PFSK-1 (cell line): ENCODE results near the gene CASP9.

Experiments
- FOXP2 ChIP-seq: optimal IDR thresholded peaks from 2 replicates; pipeline ENCODE3; 2011; ENCODE audit warnings: borderline replicate concordance, control low read depth, inconsistent platforms; ENCODE audit not compliant: insufficient read depth; ENCODE audit errors: extremely low read length, extremely low read depth
- POLR2AphosphoS5 ChIP-seq: IDR thresholded peaks from 2 replicates; pipeline ENCODE4 v1.6.1; 2012; ENCODE audit warnings: low read depth, mild to moderate bottlenecking, control low read depth, low read length, moderate library complexity
- SIN3A ChIP-seq: IDR thresholded peaks from 2 replicates; pipeline ENCODE4 v1.6.1; 2012; ENCODE audit warnings: mild to moderate bottlenecking, low read length, moderate library complexity, borderline replicate concordance; ENCODE audit not compliant: insufficient read depth
- TAF1 ChIP-seq: IDR thresholded peaks from 2 replicates; pipeline ENCODE4 v1.6.1; 2012; ENCODE audit warnings: low read length, control low read depth, borderline replicate concordance; ENCODE audit not compliant: insufficient read depth
- TF ChIP-seq, protein P1 (sequence below), 2 experiments: IDR thresholded peaks; 2 replicates each; pipeline versions ENCODE4 v1.6.1 to v1.8.0; 2011 to 2012; ENCODE audit warnings: low read depth in 2 of 2, low read length in 2 of 2, control low read depth in 1 of 2, inconsistent platforms in 1 of 2, mild to moderate bottlenecking in 1 of 2, moderate library complexity in 1 of 2; ENCODE audit not compliant: insufficient read depth in 1 of 2

Gene CASP9

DNA sequence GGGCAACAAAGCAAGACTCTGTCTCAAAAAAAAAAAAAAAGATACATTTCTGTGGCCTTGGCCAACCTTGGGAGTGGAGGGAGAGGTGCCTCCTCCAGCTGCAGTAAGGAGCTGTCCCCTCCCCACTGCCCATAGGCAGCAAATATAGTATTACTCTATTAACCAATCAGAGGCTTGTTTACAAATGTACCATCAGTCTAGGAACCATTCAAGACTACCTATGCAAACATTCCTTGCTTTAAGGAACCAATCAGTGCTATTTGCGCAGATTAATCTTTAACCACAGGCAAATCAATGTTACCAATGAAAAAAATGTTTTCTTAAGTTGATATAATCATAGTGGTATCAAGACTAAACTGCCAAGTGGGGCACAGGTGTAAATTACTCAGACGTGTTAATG is 66.4 kb downstream of the CASP9 start:
- TF ChIP-seq FOXP2 (no peak), TAF1 (no peak), POLR2AphosphoS5 (no peak), SIN3A (no peak)
- TF ChIP-seq, protein P1, sequence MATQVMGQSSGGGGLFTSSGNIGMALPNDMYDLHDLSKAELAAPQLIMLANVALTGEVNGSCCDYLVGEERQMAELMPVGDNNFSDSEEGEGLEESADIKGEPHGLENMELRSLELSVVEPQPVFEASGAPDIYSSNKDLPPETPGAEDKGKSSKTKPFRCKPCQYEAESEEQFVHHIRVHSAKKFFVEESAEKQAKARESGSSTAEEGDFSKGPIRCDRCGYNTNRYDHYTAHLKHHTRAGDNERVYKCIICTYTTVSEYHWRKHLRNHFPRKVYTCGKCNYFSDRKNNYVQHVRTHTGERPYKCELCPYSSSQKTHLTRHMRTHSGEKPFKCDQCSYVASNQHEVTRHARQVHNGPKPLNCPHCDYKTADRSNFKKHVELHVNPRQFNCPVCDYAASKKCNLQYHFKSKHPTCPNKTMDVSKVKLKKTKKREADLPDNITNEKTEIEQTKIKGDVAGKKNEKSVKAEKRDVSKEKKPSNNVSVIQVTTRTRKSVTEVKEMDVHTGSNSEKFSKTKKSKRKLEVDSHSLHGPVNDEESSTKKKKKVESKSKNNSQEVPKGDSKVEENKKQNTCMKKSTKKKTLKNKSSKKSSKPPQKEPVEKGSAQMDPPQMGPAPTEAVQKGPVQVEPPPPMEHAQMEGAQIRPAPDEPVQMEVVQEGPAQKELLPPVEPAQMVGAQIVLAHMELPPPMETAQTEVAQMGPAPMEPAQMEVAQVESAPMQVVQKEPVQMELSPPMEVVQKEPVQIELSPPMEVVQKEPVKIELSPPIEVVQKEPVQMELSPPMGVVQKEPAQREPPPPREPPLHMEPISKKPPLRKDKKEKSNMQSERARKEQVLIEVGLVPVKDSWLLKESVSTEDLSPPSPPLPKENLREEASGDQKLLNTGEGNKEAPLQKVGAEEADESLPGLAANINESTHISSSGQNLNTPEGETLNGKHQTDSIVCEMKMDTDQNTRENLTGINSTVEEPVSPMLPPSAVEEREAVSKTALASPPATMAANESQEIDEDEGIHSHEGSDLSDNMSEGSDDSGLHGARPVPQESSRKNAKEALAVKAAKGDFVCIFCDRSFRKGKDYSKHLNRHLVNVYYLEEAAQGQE (IDR thresholded peaks at IDR 0.05; ENCODE audit: insufficient read depth in 1 of 2, low read depth in 2 of 2, low read length in 2 of 2), result no peak

DNA sequence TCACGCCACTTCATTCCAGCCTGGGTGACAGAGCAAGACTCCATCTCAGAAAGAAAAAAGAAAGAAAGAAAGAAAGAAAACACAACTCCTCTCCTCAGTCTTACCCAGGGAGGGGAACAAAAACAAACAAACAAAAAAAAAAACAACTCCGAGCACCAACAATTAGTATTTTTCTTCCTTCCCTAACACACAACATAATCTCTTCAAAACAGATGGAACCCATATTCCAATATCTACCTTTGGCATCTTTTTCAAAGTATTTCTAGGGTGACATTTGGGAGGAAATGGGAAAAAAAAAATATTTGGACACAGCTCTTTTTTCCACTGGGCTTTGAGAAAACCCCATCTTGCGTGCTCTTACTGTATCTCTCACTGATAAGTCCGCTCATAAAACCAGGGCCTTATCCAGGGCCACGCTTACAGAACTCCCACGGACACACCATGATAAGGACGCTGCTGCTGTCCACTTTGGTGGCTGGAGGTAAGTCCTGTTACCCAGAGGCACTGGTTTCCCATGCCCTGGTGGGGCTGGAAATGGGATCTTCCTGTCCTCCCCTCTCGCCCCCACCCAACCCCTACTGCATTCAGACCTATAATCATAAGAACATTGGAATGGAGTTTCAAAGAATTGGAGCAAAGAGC is 67.6 kb downstream of the CASP9 start, which contains the start of gene CELA2A:
Gene CELA2A (plus strand): TSS at position 420 of the 642 bp plus-strand sequence. CDS start 22 bp downstream, at position 442.
- TF ChIP-seq, protein P1 (IDR thresholded peaks at IDR 0.05; ENCODE audit: insufficient read depth in 1 of 2, low read depth in 2 of 2, low read length in 2 of 2), result no peak
- no peak for TF ChIP-seq SIN3A
- no peak for TF ChIP-seq POLR2AphosphoS5
- no peak for TF ChIP-seq TAF1
- TF ChIP-seq FOXP2, result no peak

DNA sequence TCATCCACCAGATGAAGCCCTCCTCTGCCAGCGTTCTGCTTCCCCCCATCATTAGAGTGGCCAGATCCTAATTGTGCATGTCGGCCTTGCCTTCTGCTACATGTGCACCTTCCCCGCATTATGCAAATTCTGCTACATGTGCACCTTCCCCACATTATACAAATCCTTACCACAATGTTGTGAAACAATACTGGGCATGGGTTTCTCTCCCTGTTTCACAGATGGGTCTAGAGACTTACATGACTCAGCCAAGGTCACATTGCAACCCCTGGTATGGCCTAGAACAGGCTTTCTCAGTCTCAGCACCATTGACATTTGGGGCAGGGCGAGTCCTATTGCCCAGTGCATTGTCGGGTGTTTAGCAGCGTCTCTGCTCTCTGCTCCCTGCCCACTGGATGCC is 68.5 kb downstream of the CASP9 start:
- TF ChIP-seq, protein P1 (IDR thresholded peaks at IDR 0.05; ENCODE audit: insufficient read depth in 1 of 2, low read depth in 2 of 2, low read length in 2 of 2), result no peak
- TF ChIP-seq FOXP2, result no peak
- TF ChIP-seq SIN3A, result no peak
- TF ChIP-seq POLR2AphosphoS5, result no peak
- no peak for TF ChIP-seq TAF1

DNA sequence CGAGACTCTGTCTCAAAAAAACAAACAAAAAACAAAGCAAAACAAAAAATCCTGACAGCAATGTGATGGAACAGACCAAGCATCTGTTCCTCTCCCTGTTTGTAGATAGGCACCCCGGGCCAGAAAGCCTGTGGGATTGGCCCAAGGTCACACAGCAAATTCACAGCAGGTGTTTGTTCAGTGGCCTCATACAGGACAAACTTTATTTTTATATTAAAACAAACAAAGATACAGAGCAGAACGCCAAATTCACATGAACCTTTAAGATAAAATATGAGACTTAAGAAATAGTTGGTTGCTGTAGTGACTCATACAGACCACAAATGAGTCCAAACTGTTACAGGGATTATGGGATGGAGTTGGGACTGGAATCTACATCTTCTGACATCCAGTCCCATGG is 69.8 kb downstream of the CASP9 start:
- TF ChIP-seq TAF1 (no peak), FOXP2 (no peak), POLR2AphosphoS5 (no peak), SIN3A (no peak)
- TF ChIP-seq, protein P1 (IDR thresholded peaks at IDR 0.05; ENCODE audit: insufficient read depth in 1 of 2, low read depth in 2 of 2, low read length in 2 of 2), result no peak

DNA sequence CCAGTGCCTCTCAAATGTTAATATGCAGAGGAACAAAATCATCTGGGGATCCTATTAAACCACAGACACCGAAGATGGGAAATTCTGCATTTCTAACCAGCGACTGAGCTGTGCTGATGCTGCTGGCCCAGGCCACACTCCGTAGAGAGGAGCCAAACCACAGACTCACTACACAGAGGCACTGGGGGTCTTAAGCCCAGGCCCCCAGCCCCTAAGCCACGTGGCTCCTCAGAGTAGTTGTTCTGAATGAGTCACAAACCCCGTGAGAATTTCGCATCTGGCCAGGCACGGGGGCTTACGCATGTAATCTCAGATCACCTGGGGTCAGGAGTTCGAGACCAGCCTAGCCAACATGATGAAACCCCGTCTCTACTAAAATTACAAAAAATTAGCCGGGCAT is 70.3 kb downstream of the CASP9 start:
- TF ChIP-seq SIN3A (no peak), FOXP2 (no peak)
- TF ChIP-seq, protein P1 (IDR thresholded peaks at IDR 0.05; ENCODE audit: insufficient read depth in 1 of 2, low read depth in 2 of 2, low read length in 2 of 2), result no peak
